ENCODE measurements around the gene DNMT3A. TPM values are rescaled to one million over a fixed set of nuclear protein-coding genes. Genes with fewer than 3 reads are reported as not detected.

Gene DNMT3A
- total RNA-seq, 1 experiment from 2014 or later: 215 TPM

DNA sequence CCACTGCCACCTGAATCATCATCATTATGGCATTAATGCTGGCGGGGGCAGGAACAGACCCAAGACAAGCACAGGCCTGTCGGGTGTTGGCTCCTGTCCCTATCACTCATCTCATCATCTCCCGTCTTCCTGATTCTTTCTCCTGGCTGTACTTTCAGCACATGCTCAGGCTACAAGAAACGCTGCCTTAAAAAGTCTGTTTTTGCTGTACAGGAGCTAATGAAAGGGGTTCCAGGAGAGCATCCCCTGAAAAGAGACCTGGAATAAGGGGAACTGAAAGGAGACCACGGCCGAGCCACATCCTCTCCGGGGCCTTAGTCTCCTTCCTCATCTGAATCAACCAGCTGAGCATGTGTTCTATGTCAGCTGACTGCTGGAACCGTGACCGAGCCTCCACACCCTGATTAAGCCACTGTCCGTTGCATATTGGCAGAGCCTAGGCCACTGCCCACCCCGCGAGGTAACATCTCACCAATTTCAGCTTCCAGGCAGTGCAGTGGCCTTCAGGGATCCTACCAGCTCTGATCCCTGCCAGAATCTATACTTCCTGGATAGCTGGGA is 62.6 kb downstream of the DNMT3A start:
- no peak for DNase-seq

More for the DNA sequence above, 62.6 kb downstream of the DNMT3A start:
- Mint-ChIP-seq H3K27ac (peak overlapping the region in 1 of 3 experiments; percentile 58; a peak in 2 of 7 replicates), H3K9me3 (no peaks in the 10 kb centered on the region), H3K27me3 (ENCODE audit: low read depth) (peaks cover 1% of the 10 kb centered on the region; the same call in 1 of the 2 replicates), H3K4me3 (no peak overlapping the region), H3K36me3 (ENCODE audit: insufficient read depth in 1 of 3, low read depth in 3 of 3) (peaks cover 0 to 8% (median 8%) of the 10 kb centered on the region in 3 experiments; a peak in 2 of 7 replicates), H3K4me1 (peaks cover 53 to 56% of the 10 kb centered on the region in 2 experiments)
- H3K56ac ChIP-seq (ENCODE audit: insufficient read length, low read depth, low read length): no peak overlapping the region
- H3K23ac ChIP-seq (ENCODE audit: insufficient read length, low read depth, low read length): no peak overlapping the region
- H3K4ac ChIP-seq (ENCODE audit: low read depth, low read length): no peak overlapping the region
- peaks cover 3% of the 10 kb centered on the region for H4K20me1 ChIP-seq (ENCODE audit: control insufficient read depth, insufficient read depth, insufficient read length)
- no peaks in the 10 kb centered on the region for H3K79me1 ChIP-seq (ENCODE audit: insufficient read depth, low read depth, low read length, poor library complexity, severe bottlenecking)
- H3K23me2 ChIP-seq (ENCODE audit: insufficient read length, low read depth, low read length, poor library complexity, severe bottlenecking): peaks cover 3% of the 10 kb centered on the region
- peaks cover 6% of the 10 kb centered on the region; the same call in 1 of the 2 replicates for H3K4me1 ChIP-seq (ENCODE audit: insufficient read depth, low read length)
- no peak overlapping the region for H3T11ph ChIP-seq (ENCODE audit: low read length)
- no peak overlapping the region for H2BK5ac ChIP-seq (ENCODE audit: insufficient read length, low read length)
- no peak overlapping the region for H2BK15ac ChIP-seq (ENCODE audit: low read depth, low read length)
- H3K79me2 ChIP-seq (ENCODE audit: insufficient read depth, low read length): no peaks in the 10 kb centered on the region
- H2BK12ac ChIP-seq (ENCODE audit: insufficient read length, low read depth, low read length): no peak overlapping the region
- H3K27me3 ChIP-seq (ENCODE audit: insufficient read depth, low read length): no peaks in the 10 kb centered on the region
- H4K8ac ChIP-seq (replicated peaks; ENCODE audit: insufficient read length, low read depth, low read length): no peak overlapping the region
- no peak overlapping the region for H2AK5ac ChIP-seq (ENCODE audit: insufficient read length, low read length)
- H3K18ac ChIP-seq (ENCODE audit: insufficient read length, low read depth, low read length): no peak overlapping the region
- no peak overlapping the region for H3K4me2 ChIP-seq (ENCODE audit: insufficient read depth, insufficient read length, low read length)
- no peak overlapping the region for H3K14ac ChIP-seq (ENCODE audit: insufficient read depth, low read length)
- H3K9ac ChIP-seq (ENCODE audit: extremely low read depth, insufficient read length, low read length): no peak overlapping the region
- no peak overlapping the region for H2AFZ ChIP-seq (ENCODE audit: low read length)
- H3K27ac ChIP-seq (ENCODE audit: insufficient read length, low read depth, low read length): no peak overlapping the region
- no peak overlapping the region for H4K91ac ChIP-seq (ENCODE audit: insufficient read length, low read depth, low read length)
- H2BK120ac ChIP-seq (ENCODE audit: low read depth, low read length, poor library complexity, severe bottlenecking): no peak overlapping the region
- TF ChIP-seq CTCF (conservative IDR thresholded peaks at IDR 0.05): no peak
- H2BK20ac ChIP-seq (ENCODE audit: low read depth, low read length, poor library complexity, severe bottlenecking): no peak overlapping the region
- no peak overlapping the region for H4K5ac ChIP-seq (ENCODE audit: insufficient read length, low read depth, low read length)
- no CpG with 5 or more reads among the region's 12 CpGs for WGBS (ENCODE audit: extremely low coverage, insufficient read length, low lambda C conversion rate)
- H3K9me3 ChIP-seq (ENCODE audit: control insufficient read depth, low read depth, low read length): no peaks in the 10 kb centered on the region

Measured in H9 (cell line).